GM23338 (cell line): Measurements from ENCODE around the gene DHRS13.

Experiments
- CREB1 ChIP-seq: fragments of 250-450 bp; sonication (Bioruptor Pico); IDR thresholded peaks from 2 replicates; pipeline ENCODE4 v1.5.0; 2020; ENCODE audit warnings: low read depth, mild to moderate bottlenecking, moderate library complexity
- EZH2 ChIP-seq: fragments of 200-600 bp; sonication (generic); IDR thresholded peaks from one replicate; pipeline ENCODE4 v1.8.0; 2017; ENCODE audit warnings: antibody characterized with exemption, mild to moderate bottlenecking, low read depth; ENCODE audit not compliant: unreplicated experiment
- EZH2phosphoT487 ChIP-seq: fragments of 200-600 bp; sonication (generic); IDR thresholded peaks from one replicate; pipeline ENCODE4 v1.8.1; 2018; ENCODE audit warnings: antibody characterized with exemption; ENCODE audit not compliant: unreplicated experiment
- JUNB ChIP-seq: IDR thresholded peaks from one replicate; pipeline ENCODE4 v1.6.1; 2016; ENCODE audit warnings: antibody characterized with exemption; ENCODE audit not compliant: unreplicated experiment
- POLR2AphosphoS5 ChIP-seq: IDR thresholded peaks from 2 replicates; pipeline ENCODE4 v1.6.1; 2016; ENCODE audit warnings: antibody characterized with exemption, low read depth
- REST ChIP-seq: IDR thresholded peaks from one replicate; pipeline ENCODE4 v1.6.1; 2018; ENCODE audit warnings: antibody characterized with exemption; ENCODE audit not compliant: unreplicated experiment
- STAT1 ChIP-seq: IDR thresholded peaks from one replicate; pipeline ENCODE4 v1.6.1; 2016; ENCODE audit warnings: antibody characterized with exemption; ENCODE audit not compliant: unreplicated experiment
- ZNF114 ChIP-seq: fragments of 250-450 bp; sonication (Bioruptor Pico); IDR thresholded peaks from 2 replicates; pipeline ENCODE4 v1.5.0; 2020; ENCODE audit warnings: mild to moderate bottlenecking, moderate library complexity
- ZNF331 ChIP-seq: fragments of 250-450 bp; sonication (Bioruptor Pico); IDR thresholded peaks from 2 replicates; pipeline ENCODE4 v1.5.0; 2020; ENCODE audit warnings: low read depth, mild to moderate bottlenecking, moderate library complexity
- ZNF462 ChIP-seq: fragments of 250-450 bp; sonication (Bioruptor Pico); IDR thresholded peaks from 2 replicates; pipeline ENCODE4 v1.5.0; 2020; ENCODE audit warnings: mild to moderate bottlenecking, moderate library complexity
- TF ChIP-seq, protein P1 (sequence below), 2 experiments: fragments of 200-600 bp in 1 of 2; sonication (generic) in 1 of 2; conservative IDR thresholded peaks; 2 replicates each; pipeline versions ENCODE4 v1.5.1 to v1.6.1; 2016 to 2017; ENCODE audit warnings: antibody characterized with exemption in 2 of 2, low read depth in 2 of 2, mild to moderate bottlenecking in 2 of 2, moderate library complexity in 1 of 2
- TF ChIP-seq, protein P2 (sequence below): IDR thresholded peaks from 2 replicates; pipeline ENCODE4 v1.6.1; 2016; ENCODE audit warnings: antibody characterized with exemption

- TF ChIP-seq ZNF462 (CRISPR knock-in tag) (no peak), POLR2AphosphoS5 (no peak), EZH2phosphoT487 (no peak), STAT1 (no peak), CREB1 (no peak), REST (no peak), EZH2 (no peak), ZNF331 (CRISPR knock-in tag) (no peak), JUNB (no peak), ZNF114 (CRISPR knock-in tag) (no peak)
- TF ChIP-seq, protein P1, sequence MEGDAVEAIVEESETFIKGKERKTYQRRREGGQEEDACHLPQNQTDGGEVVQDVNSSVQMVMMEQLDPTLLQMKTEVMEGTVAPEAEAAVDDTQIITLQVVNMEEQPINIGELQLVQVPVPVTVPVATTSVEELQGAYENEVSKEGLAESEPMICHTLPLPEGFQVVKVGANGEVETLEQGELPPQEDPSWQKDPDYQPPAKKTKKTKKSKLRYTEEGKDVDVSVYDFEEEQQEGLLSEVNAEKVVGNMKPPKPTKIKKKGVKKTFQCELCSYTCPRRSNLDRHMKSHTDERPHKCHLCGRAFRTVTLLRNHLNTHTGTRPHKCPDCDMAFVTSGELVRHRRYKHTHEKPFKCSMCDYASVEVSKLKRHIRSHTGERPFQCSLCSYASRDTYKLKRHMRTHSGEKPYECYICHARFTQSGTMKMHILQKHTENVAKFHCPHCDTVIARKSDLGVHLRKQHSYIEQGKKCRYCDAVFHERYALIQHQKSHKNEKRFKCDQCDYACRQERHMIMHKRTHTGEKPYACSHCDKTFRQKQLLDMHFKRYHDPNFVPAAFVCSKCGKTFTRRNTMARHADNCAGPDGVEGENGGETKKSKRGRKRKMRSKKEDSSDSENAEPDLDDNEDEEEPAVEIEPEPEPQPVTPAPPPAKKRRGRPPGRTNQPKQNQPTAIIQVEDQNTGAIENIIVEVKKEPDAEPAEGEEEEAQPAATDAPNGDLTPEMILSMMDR (conservative IDR thresholded peaks at IDR 0.05; ENCODE audit: low read depth in 2 of 2) = no peak
- TF ChIP-seq, protein P2, sequence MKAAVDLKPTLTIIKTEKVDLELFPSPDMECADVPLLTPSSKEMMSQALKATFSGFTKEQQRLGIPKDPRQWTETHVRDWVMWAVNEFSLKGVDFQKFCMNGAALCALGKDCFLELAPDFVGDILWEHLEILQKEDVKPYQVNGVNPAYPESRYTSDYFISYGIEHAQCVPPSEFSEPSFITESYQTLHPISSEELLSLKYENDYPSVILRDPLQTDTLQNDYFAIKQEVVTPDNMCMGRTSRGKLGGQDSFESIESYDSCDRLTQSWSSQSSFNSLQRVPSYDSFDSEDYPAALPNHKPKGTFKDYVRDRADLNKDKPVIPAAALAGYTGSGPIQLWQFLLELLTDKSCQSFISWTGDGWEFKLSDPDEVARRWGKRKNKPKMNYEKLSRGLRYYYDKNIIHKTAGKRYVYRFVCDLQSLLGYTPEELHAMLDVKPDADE = no peak
Observed at GRCh38 chr17:28881533-28882056, 21.3 kb downstream of the DHRS13 start.
